Mesangial cell (primary cell): ENCODE data around the gene CEBPA. TPM values are rescaled to one million over a fixed set of nuclear protein-coding genes. Genes with fewer than 3 reads are reported as not detected.

Experiments
- total RNA-seq: library from RNA; depleted of rRNA; stranded (reverse); fragments of >200 nt; gene quantifications from 2 replicates; pipeline ENCODE4 v1.2.3, GENCODE V29; 2015

The CEBPA gene
- total RNA-seq = 0.16 and 0.51 TPM in 2 replicates

DNA sequence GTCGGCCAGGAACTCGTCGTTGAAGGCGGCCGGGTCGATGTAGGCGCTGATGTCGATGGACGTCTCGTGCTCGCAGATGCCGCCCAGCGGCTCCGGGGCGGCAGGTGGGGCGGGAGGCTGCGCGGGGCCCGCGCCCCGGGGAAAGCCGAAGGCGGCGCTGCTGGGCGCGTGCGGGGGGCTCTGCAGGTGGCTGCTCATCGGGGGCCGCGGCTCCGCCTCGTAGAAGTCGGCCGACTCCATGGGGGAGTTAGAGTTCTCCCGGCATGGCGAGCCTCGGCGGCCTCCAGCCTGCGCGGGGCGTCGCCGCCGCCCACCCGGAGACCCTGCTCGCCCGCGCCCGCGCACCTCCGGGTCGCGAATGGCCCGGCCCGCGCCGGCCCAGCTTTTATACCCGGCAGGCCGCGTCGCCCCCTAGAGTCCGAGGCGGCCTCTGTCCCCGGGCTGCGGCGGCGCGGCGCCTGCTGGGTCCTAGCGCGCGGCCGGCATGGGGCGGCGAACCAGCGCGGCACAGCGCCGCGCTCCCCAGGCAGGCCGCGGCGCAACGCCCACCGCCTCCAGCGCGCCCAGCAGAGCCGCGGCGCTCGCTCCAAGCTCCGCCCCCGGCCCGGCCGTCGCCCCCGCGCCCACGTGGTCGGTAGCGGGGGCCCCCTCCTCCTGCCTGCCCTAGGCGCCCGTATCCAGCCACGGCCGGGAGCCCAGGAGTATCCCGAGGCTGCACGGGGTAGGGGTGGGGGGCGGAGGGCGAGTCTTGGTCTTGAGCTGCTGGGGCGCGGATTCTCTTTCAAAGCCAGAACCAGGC is at the start of gene CEBPA:
TSS of gene CEBPA (minus strand) at position 360 of the 799 bp plus-strand sequence. CDS start at position 240, 120 bp downstream.

Other genes starting within 250 kb of the CEBPA start
- gene RHPN2, start 237.6 kb downstream of the CEBPA start, total RNA-seq = 11.1 and 23.7 TPM in 2 replicates
- 4.1 and 6.0 TPM in 2 replicates for gene GPATCH1, start 221.4 kb downstream of the CEBPA start, total RNA-seq
- gene WDR88, start 170.4 kb downstream of the CEBPA start, total RNA-seq = not detected in 2 replicates
- 31.9 and 35.9 TPM in 2 replicates for gene LRP3, start 108.2 kb downstream of the CEBPA start, total RNA-seq
- not detected in 2 replicates for gene SLC7A10, start 76.7 kb downstream of the CEBPA start, total RNA-seq
- 16.2 and 20.4 TPM in 2 replicates for gene CEBPG, start 71.2 kb upstream of the CEBPA start, total RNA-seq
- 63.4 and 92.3 TPM in 2 replicates for gene PEPD, start 219.3 kb upstream of the CEBPA start, total RNA-seq